ENCODE measurements around the gene ZNF598. TPM values are rescaled to one million over a fixed set of nuclear protein-coding genes. Genes with fewer than 3 reads are reported as not detected.

The ZNF598 gene
- total and polyA plus RNA-seq, 7 donors, result 12.8 to 57.0 (median 20.3) TPM

- intact Hi-C loops (cut with DNase I), result no loop called here
- TF ChIP-seq POLR2A (IDR thresholded peaks at IDR 0.05) (peak in 1 of 2 donors; percentile 33), POLR2AphosphoS5 (IDR thresholded peaks at IDR 0.05) (no peak), EP300 (IDR thresholded peaks at IDR 0.05) (no peak), CTCF (IDR thresholded peaks at IDR 0.05) (no peak)
- H3K4me3 ChIP-seq, result no peak overlapping the region
Observed at GRCh38 chr16:1990351-1991134, 19.1 kb downstream of the ZNF598 start.

GRCh38 chr16:1990101-1990350, 19.6 kb downstream of the ZNF598 start:
- Histone ChIP-seq H3K4me3 (no peak overlapping the region), H3K36me3 (peaks cover 6 to 17% (median 10%) of the 10 kb centered on the region in 4 donors), H3K27ac (no peak overlapping the region), H3K27me3 (peaks cover 37 to 50% (median 49%) of the 10 kb centered on the region in 3 donors), H3K9me3 (no peaks in the 10 kb centered on the region), H3K4me1 (peaks cover 0 to 39% (median 33%) of the 10 kb centered on the region in 4 donors)
- TF ChIP-seq POLR2AphosphoS5 (IDR thresholded peaks at IDR 0.05) (no peak), POLR2A (IDR thresholded peaks at IDR 0.05) (no peak), EP300 (IDR thresholded peaks at IDR 0.05) (no peak), CTCF (IDR thresholded peaks at IDR 0.05) (no peak)
- no peak for DNase-seq
- 2 to 3% methylated on average over 25 of the region's 25 CpGs for WGBS, 2 donors
- intact Hi-C loops (cut with DNase I), result no loop called here

More at GRCh38 chr16:1990351-1991134, 19.1 kb downstream of the ZNF598 start:
- H3K9me3 ChIP-seq, result no peaks in the 10 kb centered on the region
- DNase-seq, result no peak
- no peak overlapping the region for H3K27ac ChIP-seq
- H3K36me3 ChIP-seq, result peaks cover 6 to 15% (median 10%) of the 10 kb centered on the region in 4 donors
- peaks cover 37 to 50% (median 49%) of the 10 kb centered on the region in 3 donors for H3K27me3 ChIP-seq
- H3K4me1 ChIP-seq, result peaks cover 0 to 33% (median 28%) of the 10 kb centered on the region in 4 donors
- WGBS, 2 donors, result 2% methylated on average over 50 of the region's 50 CpGs

- no peak for TF ChIP-seq CTCF (IDR thresholded peaks at IDR 0.05)
- no peak for TF ChIP-seq POLR2AphosphoS5 (IDR thresholded peaks at IDR 0.05)
- no peak for TF ChIP-seq POLR2A (IDR thresholded peaks at IDR 0.05)
- no peak for TF ChIP-seq EP300 (IDR thresholded peaks at IDR 0.05)
- 3 to 8% methylated on average over 67 of the region's 67 CpGs for WGBS, 2 donors
- Histone ChIP-seq H3K36me3 (peaks cover 6 to 17% (median 10%) of the 10 kb centered on the region in 4 donors), H3K4me1 (peaks cover 0 to 44% (median 38%) of the 10 kb centered on the region in 4 donors), H3K4me3 (no peak within 1 kb of the TSS), H3K27ac (no peak within 1 kb of the TSS), H3K9me3 (no peaks in the 10 kb centered on the region), H3K27me3 (peaks cover 37 to 50% (median 49%) of the 10 kb centered on the region in 3 donors)
- no peak for DNase-seq
- intact Hi-C loops (cut with DNase I), result no loop called here
Observed at GRCh38 chr16:1989209-1990100, 20.2 kb downstream of the ZNF598 start, which contains the start of gene SYNGR3. TSS of gene SYNGR3 (plus strand) at chr16:1989970. CDS start at chr16:1990103, 133 bp downstream.

GRCh38 chr16:1987198-1987597, 22.4 kb downstream of the ZNF598 start:
- no peak overlapping the region for H3K27ac ChIP-seq
- no peak for TF ChIP-seq POLR2A (IDR thresholded peaks at IDR 0.05)
- TF ChIP-seq CTCF (IDR thresholded peaks at IDR 0.05), result no peak
- TF ChIP-seq EP300 (IDR thresholded peaks at IDR 0.05), result no peak
- no peak for TF ChIP-seq POLR2AphosphoS5 (IDR thresholded peaks at IDR 0.05)
- 94% methylated on average over 10 of the region's 10 CpGs for WGBS, 2 donors
- H3K27me3 ChIP-seq, result peaks cover 34 to 49% (median 41%) of the 10 kb centered on the region in 3 donors
- peaks cover 6 to 17% (median 10%) of the 10 kb centered on the region in 4 donors for H3K36me3 ChIP-seq
- intact Hi-C loops (cut with DNase I), result no loop called here
- no peaks in the 10 kb centered on the region for H3K9me3 ChIP-seq
- peaks cover 0 to 54% (median 41%) of the 10 kb centered on the region in 4 donors for H3K4me1 ChIP-seq
- H3K4me3 ChIP-seq, result no peak overlapping the region
- no peak for DNase-seq
